ENCODE results near the gene STBD1. TPM values are rescaled to one million over a fixed set of nuclear protein-coding genes. Genes with fewer than 3 reads are reported as not detected.

STBD1 gene
- total RNA-seq, 2 experiments from 2014 or later: not detected

DNA sequence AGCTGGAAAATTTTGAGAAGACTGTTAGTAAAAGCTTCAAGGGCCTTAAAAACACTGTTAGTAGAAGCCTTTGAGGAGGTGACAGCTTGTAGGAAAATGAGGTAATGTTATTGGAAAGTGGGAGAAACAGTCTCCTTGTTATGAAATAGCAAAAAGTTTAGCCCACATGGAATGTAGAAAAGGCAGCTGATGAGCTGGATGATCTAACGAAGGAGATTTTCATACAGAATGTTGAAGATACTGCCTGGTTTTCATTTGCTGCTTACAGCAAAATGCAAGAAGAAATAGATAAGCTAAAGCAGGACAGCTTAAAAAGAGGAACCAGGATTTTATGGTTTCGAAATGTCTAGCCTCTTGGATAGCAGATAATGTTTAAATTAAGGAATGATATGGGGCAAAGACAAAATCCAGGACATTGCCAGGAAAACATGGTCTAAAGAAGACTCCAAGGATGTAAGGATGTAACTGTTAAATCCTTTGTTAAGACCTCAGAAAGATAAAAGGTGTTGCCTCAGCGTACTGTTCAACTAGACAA is 10.2 kb upstream of the STBD1 start:
- CTCF ChIA-PET: no interaction called here
- DNase-seq: no peak
- H3K27me3 Mint-ChIP-seq (ENCODE audit: low read depth): peaks cover 7% of the 10 kb centered on the region
- intact Hi-C loops (cut with micrococcal nuclease): no loop called here
- H3K27ac Mint-ChIP-seq: no peak overlapping the region
- peaks cover 4% of the 10 kb centered on the region for H3K36me3 Mint-ChIP-seq (ENCODE audit: low read depth)
- no peak overlapping the region for H3K4me3 Mint-ChIP-seq
- peaks cover 16% of the 10 kb centered on the region for H3K9me3 Mint-ChIP-seq
- H3K4me1 Mint-ChIP-seq (ENCODE audit: low read depth): peaks cover 7% of the 10 kb centered on the region

DNA sequence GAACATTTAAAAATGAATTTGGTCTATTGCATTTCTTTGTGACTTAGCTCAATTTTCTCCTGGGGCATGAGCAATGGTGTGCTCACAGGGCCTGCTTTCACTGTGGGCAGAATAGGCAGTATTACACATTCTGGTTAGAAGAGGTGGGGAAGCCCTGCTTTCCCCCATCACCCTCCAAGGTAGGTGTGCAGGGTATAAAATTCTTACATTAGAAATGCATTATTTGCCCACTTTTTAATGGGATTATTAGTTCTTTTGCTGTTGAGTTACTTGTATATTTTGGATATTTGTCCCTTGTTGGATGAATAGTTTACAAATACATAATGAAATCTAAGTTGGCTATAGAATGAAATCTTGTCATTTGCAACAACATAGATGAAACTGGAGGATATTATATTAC is 8.3 kb upstream of the STBD1 start:
- H3K4me3 Mint-ChIP-seq: no peak overlapping the region
- intact Hi-C loops (cut with micrococcal nuclease): no loop called here
- H3K27ac Mint-ChIP-seq: no peak overlapping the region
- peaks cover 12% of the 10 kb centered on the region for H3K4me1 Mint-ChIP-seq (ENCODE audit: low read depth)
- CTCF ChIA-PET: interaction anchor here (0.5 kb wide), 1 partner anchor 63 kb away, joined by 3 read pairs; no protein-coding TSS in a partner anchor
- H3K27me3 Mint-ChIP-seq (ENCODE audit: low read depth): peaks cover 7% of the 10 kb centered on the region
- H3K36me3 Mint-ChIP-seq (ENCODE audit: low read depth): peaks cover 4% of the 10 kb centered on the region
- peaks cover 16% of the 10 kb centered on the region for H3K9me3 Mint-ChIP-seq
- no peak for DNase-seq

DNA sequence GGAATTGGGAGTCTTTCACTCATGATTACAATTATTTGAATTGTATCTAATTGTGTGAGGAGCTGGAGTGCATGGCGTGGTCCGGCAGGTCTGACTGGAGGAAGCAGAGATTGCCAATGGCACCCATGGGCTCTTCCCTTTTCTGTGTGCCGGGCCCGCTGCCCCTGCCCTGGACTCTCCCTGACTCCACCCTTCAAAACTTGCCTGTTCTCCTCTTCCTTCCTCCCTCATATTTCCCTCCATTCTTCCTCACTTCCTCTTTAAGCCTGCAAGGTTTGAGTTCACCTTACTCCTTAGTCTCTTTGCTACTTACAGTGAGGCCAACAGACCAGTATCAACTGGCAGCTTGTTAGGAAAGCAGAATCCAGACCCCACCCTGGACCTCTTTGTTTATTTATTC is 6.5 kb upstream of the STBD1 start:
- no peak overlapping the region for H3K4me3 Mint-ChIP-seq
- DNase-seq: no peak
- peaks cover 7% of the 10 kb centered on the region for H3K27me3 Mint-ChIP-seq (ENCODE audit: low read depth)
- H3K9me3 Mint-ChIP-seq: peaks cover 16% of the 10 kb centered on the region
- intact Hi-C loops (cut with micrococcal nuclease): loop anchor here (2.0 to 10.0 kb wide), 4 partner anchors 49 to 435 kb away; partner anchors contain the start of genes FAM47E and NUP54
- peaks cover 17% of the 10 kb centered on the region for H3K4me1 Mint-ChIP-seq (ENCODE audit: low read depth)
- H3K27ac Mint-ChIP-seq: no peak overlapping the region
- CTCF ChIA-PET: no interaction called here
- peaks cover 4% of the 10 kb centered on the region for H3K36me3 Mint-ChIP-seq (ENCODE audit: low read depth)

DNA sequence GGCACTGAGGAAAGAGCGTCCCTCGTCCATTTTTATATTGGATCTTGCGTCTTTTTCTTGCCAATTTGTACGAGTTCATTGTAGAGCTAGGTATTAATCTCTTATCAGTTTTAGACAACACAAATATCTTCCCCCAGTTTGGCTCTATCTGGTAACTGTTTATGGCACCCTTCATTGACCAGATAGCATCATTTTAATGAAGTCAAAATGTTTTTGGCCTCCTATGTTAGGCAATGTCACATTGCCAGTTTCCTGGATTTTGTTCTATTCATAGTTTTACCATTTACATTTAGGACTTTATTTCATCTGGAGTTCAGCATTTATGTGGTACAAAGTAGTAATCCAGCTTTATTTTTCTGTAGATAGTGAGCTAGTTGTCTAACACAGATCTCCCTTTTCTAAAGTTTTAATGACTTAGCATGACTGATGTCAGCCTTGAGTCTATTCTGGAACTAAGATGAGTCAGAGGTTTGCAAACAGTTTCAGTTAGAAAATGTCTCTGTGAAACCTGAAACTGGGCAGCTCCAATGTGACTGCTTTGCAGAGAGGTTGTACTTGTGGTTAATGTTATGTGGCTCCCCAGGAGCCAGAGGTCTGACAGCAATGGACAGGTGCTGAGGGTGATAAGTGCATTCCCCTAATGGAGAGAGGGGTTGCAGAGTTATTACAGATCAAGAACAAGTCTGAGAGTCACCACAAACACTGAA is 5.3 kb upstream of the STBD1 start:
- intact Hi-C loops (cut with micrococcal nuclease): loop anchor here (1.0 to 10.0 kb wide), 8 partner anchors 50 to 727 kb away; partner anchors contain the start of genes FAM47E and NUP54
- Mint-ChIP-seq H3K4me3 (no peak overlapping the region), H3K9me3 (peaks cover 15% of the 10 kb centered on the region), H3K27ac (no peak overlapping the region), H3K4me1 (ENCODE audit: low read depth) (peaks cover 23% of the 10 kb centered on the region), H3K27me3 (ENCODE audit: low read depth) (peaks cover 4% of the 10 kb centered on the region), H3K36me3 (ENCODE audit: low read depth) (peaks cover 4% of the 10 kb centered on the region)
- CTCF ChIA-PET: interaction anchor here (1.1 to 1.3 kb wide), 2 partner anchors 74 to 77 kb away, joined by 3 to 4 read pairs; no protein-coding TSS in a partner anchor
- peak; percentile 60 for DNase-seq

DNA sequence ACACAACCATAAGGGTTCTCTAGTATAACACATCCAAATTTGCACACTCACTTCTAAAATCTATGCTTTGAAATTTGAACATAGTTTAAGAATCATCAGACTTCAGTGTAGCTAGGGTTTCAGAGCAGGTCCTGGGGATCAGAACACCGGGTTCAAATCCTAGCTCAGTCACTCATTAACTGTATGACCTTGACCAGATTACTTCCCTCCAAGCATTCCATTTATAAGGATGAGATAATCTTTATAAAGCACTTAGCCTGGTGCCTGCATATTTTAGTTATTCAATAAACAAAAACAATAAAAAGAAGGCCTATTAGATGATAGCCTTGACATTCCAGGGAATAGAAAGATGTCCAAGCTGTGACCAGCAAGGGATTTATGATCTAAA is 4.8 kb upstream of the STBD1 start:
- Mint-ChIP-seq H3K4me1 (ENCODE audit: low read depth) (peaks cover 23% of the 10 kb centered on the region), H3K27ac (no peak overlapping the region), H3K4me3 (no peak overlapping the region), H3K36me3 (ENCODE audit: low read depth) (peaks cover 4% of the 10 kb centered on the region), H3K9me3 (peaks cover 12% of the 10 kb centered on the region), H3K27me3 (ENCODE audit: low read depth) (peaks cover 4% of the 10 kb centered on the region)
- CTCF ChIA-PET: interaction anchor here (1.1 to 1.3 kb wide), 2 partner anchors 74 to 76 kb away, joined by 3 to 4 read pairs; no protein-coding TSS in a partner anchor
- no peak for DNase-seq
- intact Hi-C loops (cut with micrococcal nuclease): loop anchor here (1.0 to 10.0 kb wide), 8 partner anchors 51 to 727 kb away; partner anchors contain the start of genes FAM47E and NUP54

DNA sequence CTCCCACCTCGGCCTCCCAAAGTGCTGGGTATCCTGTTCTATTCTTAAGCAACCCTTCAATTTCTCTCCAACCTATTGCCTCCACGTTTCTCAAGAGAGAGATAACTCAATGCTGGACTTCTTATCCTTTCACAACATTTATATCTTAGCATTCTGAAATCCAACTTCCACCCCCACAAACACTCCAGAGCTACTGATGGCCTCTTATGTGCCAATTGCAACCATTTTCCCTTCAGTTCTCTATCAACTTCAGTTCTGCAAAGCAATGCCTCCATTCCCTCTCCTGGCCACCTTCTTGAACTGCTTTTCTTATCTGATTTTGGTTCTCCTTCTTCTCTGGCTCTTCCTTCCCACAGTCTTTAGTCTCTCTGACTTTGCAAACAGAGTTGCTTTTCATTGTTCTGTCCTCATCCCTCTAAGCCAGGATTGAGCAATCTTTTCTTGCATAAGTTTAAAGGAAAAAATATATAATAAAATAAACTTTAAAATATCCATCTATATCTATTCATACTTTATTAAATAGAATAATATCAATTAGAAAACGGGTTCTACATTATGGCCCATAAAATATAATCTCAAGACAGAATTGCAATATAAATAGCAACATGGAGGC is 3.6 kb upstream of the STBD1 start:
- H3K4me3 Mint-ChIP-seq: no peak overlapping the region
- H3K9me3 Mint-ChIP-seq: peaks cover 6% of the 10 kb centered on the region
- intact Hi-C loops (cut with micrococcal nuclease): loop anchor here (5.0 to 10.0 kb wide), 3 partner anchors 106 to 432 kb away; partner anchors contain the start of gene NUP54
- H3K4me1 Mint-ChIP-seq (ENCODE audit: low read depth): peaks cover 23% of the 10 kb centered on the region
- H3K36me3 Mint-ChIP-seq (ENCODE audit: low read depth): peaks cover 4% of the 10 kb centered on the region
- CTCF ChIA-PET: interaction anchor here (2.1 kb wide), 1 partner anchor 123 kb away, joined by 6 read pairs; no protein-coding TSS in a partner anchor
- DNase-seq: no peak
- H3K27ac Mint-ChIP-seq: no peak overlapping the region
- peaks cover 4% of the 10 kb centered on the region for H3K27me3 Mint-ChIP-seq (ENCODE audit: low read depth)

DNA sequence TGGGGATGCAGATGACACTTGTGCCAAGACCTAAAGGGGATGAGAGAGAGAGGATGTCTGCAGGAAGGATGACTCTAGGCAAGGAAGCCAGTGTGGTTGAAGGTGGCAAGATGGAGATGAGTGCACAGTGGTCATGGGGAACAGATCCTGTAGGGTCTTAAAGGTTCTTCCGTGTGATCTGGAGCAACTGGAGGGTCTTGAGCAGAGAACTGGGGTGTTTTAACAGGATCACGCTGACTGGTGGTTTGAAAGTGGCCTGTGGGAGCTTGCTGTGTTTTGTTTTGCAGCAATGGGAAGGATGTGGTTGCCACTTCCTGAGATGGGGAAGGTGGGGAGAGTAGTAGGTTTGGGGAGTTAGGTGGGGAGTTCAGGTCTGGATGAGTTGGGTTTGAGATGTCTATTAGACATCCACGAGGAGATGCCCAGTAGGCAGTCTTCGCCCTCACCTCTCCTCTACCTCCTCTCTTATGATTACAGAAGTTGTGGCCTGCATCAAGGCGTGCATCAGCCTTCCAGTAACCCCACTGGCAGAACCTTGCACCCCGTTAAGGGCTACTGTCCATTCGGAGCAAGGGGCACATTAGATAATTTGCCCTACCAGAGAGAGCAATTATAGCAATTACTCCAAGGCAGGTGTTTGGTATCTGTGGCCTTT is 1.4 kb upstream of the STBD1 start:
- Mint-ChIP-seq H3K4me3 (peak overlapping the region; percentile 72), H3K4me1 (ENCODE audit: low read depth) (peaks cover 23% of the 10 kb centered on the region), H3K27ac (no peak overlapping the region), H3K9me3 (no peaks in the 10 kb centered on the region), H3K36me3 (ENCODE audit: low read depth) (no peaks in the 10 kb centered on the region), H3K27me3 (ENCODE audit: low read depth) (peaks cover 4% of the 10 kb centered on the region)
- intact Hi-C loops (cut with micrococcal nuclease): loop anchor here (5.0 to 10.0 kb wide), 2 partner anchors 72 to 430 kb away; no protein-coding TSS in a partner anchor
- CTCF ChIA-PET: interaction anchor here (0.6 to 2.3 kb wide), 7 partner anchors 10 to 199 kb away, joined by 3 to 15 read pairs (median 3); no protein-coding TSS in a partner anchor
- peak; percentile 45 for DNase-seq

DNA sequence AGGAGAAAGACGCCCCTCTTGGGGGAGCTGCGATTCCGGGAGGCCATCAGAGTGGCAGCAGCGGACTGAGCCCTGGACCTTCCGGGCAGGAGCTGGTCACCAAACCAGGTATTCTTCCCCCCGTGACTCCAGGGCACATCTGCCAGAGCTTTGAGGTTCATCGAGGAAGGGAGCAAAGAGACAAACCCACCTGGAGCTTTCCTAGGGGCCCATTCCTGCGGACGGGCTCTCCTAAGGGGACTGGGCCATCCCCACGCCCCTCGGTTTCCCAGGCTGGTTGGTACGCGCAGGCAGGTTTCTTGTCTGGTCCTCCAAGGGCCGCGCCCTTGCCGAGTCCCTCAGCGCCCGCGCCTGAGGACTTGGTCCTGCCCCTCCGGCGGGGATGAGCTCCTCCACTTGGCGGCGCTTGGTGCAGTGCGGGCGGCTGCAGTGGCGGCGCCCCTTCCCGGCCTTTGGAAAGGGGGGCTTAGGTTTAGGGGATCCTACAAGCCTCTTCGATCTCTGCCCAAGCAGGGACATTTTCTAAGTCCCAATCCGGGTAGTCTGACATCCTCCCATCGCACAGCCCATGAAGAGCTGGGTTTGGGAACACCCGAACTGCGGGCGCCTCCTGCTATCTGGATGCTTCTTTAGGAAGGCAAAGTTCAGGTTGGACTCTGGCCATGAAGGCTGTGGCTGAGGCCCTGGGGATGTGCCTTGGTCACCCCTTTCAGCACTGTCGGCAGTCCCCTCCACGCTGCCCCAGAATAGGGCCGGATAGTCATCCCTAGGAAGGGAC is 538 bp downstream of the STBD1 start:
- intact Hi-C loops (cut with micrococcal nuclease): loop anchor here (2.0 to 10.0 kb wide), 4 partner anchors 70 to 428 kb away; no protein-coding TSS in a partner anchor
- peaks cover 11% of the 10 kb centered on the region for H3K4me1 Mint-ChIP-seq (ENCODE audit: low read depth)
- peak; percentile 31 for DNase-seq
- no peaks in the 10 kb centered on the region for H3K9me3 Mint-ChIP-seq
- CTCF ChIA-PET: interaction anchor here (1.3 to 2.3 kb wide), 6 partner anchors 26 to 197 kb away, joined by 3 to 15 read pairs (median 4); no protein-coding TSS in a partner anchor
- H3K27me3 Mint-ChIP-seq (ENCODE audit: low read depth): peaks cover 4% of the 10 kb centered on the region
- no peak overlapping the region for H3K27ac Mint-ChIP-seq
- H3K36me3 Mint-ChIP-seq (ENCODE audit: low read depth): no peaks in the 10 kb centered on the region
- H3K4me3 Mint-ChIP-seq: peak overlapping the region; percentile 72

DNA sequence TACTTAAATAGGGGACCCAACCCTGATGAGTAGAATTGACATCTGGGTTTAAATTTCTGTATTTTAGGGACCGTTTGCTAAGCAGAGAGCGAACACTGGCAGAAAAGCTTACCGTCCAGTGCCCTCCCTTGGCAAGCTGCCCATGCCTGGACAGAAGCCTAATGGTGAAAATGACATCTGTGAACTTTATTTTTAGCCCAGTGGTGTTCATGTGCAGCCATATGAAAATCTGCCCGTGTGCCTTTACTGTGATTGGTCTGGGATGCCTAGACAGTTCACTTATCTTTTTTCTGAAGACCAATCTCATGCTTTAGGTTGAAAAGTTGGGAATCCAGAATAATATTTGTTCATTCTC is 1.1 kb downstream of the STBD1 start:
- no peak for DNase-seq
- Mint-ChIP-seq H3K27ac (no peak overlapping the region), H3K36me3 (ENCODE audit: low read depth) (no peaks in the 10 kb centered on the region), H3K4me1 (ENCODE audit: low read depth) (peaks cover 11% of the 10 kb centered on the region), H3K9me3 (no peaks in the 10 kb centered on the region), H3K27me3 (ENCODE audit: low read depth) (peaks cover 4% of the 10 kb centered on the region), H3K4me3 (no peak overlapping the region)
- intact Hi-C loops (cut with micrococcal nuclease): loop anchor here (2.0 to 10.0 kb wide), 4 partner anchors 70 to 427 kb away; no protein-coding TSS in a partner anchor
- CTCF ChIA-PET: interaction anchor here (1.3 to 2.3 kb wide), 4 partner anchors 27 to 127 kb away, joined by 3 to 15 read pairs (median 6); no protein-coding TSS in a partner anchor

DNA sequence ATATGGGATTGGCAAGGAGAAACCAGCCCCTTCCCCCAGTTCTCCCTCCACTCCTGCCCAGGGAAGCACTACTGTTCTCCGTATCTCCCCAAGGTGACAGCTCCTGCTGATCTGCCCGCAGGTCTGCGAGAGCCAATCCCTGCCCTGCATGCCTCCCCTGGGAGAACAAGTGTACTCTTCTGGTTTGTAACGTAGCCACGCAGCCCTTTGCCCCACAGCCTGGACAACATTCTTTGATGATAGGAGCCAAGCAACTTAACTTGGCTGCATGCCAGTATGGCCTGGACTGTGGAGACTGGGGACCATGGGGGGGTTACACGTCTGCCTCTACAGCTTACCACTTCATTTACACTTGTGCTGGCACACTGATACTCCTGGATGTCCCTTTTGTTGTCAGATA is 2.0 kb downstream of the STBD1 start:
- H3K27ac Mint-ChIP-seq: no peak overlapping the region
- no peaks in the 10 kb centered on the region for H3K9me3 Mint-ChIP-seq
- intact Hi-C loops (cut with micrococcal nuclease): loop anchor here (5.0 to 10.0 kb wide), 2 partner anchors 69 to 426 kb away; no protein-coding TSS in a partner anchor
- H3K36me3 Mint-ChIP-seq (ENCODE audit: low read depth): no peaks in the 10 kb centered on the region
- no peak overlapping the region for H3K4me3 Mint-ChIP-seq
- peaks cover 11% of the 10 kb centered on the region for H3K4me1 Mint-ChIP-seq (ENCODE audit: low read depth)
- DNase-seq: no peak
- CTCF ChIA-PET: no interaction called here
- peaks cover 4% of the 10 kb centered on the region for H3K27me3 Mint-ChIP-seq (ENCODE audit: low read depth)

DNA sequence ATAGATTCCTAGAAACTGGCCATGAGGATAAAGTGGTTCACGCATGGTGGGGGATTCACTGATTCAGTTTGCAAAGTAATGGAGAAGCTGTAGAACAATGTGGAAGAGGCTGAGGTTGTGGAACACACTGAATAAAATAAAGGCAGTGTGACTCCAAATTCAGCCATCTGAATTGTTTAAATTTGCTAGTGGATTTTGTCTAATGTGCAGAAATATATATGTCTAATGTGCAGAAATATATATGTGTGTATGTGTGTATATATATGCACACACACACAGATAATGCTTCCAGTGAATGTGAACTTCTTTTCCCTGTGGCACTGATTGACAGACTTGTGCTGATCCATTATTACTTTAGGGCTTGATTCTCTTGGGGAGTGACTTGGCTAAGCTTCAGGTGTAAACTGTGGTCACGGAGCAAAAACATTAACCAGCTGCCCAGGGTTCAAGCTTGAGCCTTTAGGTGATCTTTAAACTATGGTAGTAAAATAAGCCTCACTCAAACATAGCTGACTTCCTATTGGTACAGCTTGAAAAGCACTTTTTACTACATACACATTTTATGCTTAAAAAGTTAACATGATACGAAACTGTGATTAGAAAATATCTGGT is 3.5 kb downstream of the STBD1 start:
- Mint-ChIP-seq H3K36me3 (ENCODE audit: low read depth) (no peaks in the 10 kb centered on the region), H3K9me3 (no peaks in the 10 kb centered on the region), H3K4me3 (no peak overlapping the region), H3K27ac (no peak overlapping the region), H3K4me1 (ENCODE audit: low read depth) (peaks cover 6% of the 10 kb centered on the region), H3K27me3 (ENCODE audit: low read depth) (peaks cover 4% of the 10 kb centered on the region)
- no peak for DNase-seq
- CTCF ChIA-PET: no interaction called here
- intact Hi-C loops (cut with micrococcal nuclease): loop anchor here (5.0 to 10.0 kb wide), 2 partner anchors 67 to 425 kb away; no protein-coding TSS in a partner anchor

Data from activated naive CD4-positive, alpha-beta T cell treated with anti-CD3 and anti-CD28 coated beads for 36 hours (primary cell).